Skin epidermis (tissue), 12 donors: Measurements from ENCODE around the gene FAM131C.
"Not testable (repeated sequence)": the region's sequence is repeated elsewhere in the genome, so short reads cannot be mapped to it uniquely, and the experiment has no call there.

Experiments used
- H3K27ac ChIP-seq, 21 experiments: fragments of 200-600 bp; sonication (generic) in 11 of 21; one replicate each; pipeline ENCODE4 v1.5.0; 2020; ENCODE audit warnings: mild to moderate bottlenecking in 3 of 21, inconsistent platforms in 2 of 21, moderate library complexity in 2 of 21
- H3K4me3 ChIP-seq, 7 experiments: fragments of 200-600 bp; sonication (generic) in 2 of 7; one replicate each; pipeline ENCODE4 v1.5.0; 2020; ENCODE audit warnings: inconsistent platforms in 2 of 7, mild to moderate bottlenecking in 2 of 7, moderate library complexity in 1 of 7

FAM131C gene

DNA sequence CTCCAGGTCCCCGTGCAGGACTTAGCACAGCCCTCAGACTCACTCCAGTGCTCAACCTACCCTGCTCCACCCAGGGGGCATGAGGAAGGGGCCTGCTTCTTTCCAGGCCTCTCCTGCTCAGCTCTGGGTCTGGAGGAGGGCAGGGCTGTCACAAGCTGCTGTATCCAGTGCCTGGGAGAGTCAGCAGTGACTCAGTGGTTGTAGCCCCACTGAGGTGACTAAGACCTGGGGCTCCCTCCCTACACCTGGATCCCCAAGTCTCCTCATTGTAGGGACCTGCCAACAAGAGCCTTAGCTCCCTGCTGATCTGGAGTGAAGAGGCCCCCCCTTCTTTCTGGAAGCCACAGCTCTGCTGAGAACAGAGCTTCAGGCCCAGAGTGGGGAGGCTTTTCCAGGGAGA, 36.1 kb upstream of the FAM131C start:
- H3K27ac ChIP-seq: no peak overlapping the region
- H3K4me3 ChIP-seq: no peak overlapping the region

DNA sequence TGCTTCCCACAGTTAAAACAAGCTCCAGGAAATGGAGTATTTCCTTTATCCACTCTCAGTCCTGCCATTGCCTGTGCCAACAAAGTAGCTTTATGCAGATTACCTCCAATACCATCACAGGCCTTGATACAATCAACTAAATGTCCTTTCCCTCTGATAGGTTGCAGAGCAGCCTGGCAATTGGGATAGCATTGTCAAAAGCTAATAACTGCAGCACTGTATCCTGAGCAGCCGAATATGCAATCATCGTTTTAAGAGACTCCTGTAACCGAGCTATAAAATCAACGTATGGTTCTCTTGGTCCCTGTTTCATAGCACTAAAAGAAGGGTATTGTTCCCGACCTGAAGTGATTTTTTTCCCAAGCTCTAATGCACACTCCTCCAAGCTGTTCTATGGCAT, 33.6 kb upstream of the FAM131C start:
- not testable (repeated sequence) for H3K4me3 ChIP-seq, H3K27ac ChIP-seq

DNA sequence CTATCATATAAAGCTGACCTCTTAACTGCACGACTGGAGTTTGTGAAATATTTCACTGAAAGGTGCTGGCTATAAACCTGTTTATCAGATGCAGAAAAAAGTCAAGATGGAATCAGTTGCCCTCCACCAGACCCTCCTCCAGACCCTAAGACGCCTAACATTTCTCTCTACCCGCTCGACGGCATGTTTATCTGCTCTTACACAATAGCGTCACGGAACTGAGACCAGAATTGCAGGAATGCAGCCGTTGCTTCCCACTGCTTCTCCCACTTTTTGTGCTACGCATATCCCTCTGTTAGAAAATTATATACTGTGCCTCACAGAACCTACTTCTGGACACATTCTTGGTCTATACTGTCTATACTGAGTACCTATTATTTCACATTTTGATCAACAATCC, 28.2 kb upstream of the FAM131C start:
- Histone ChIP-seq H3K27ac (no peak overlapping the region), H3K4me3 (no peak overlapping the region)

GRCh38 chr1:16099412-16099811, 26.0 kb upstream of the FAM131C start:
- no peak overlapping the region for H3K4me3 ChIP-seq
- no peak overlapping the region for H3K27ac ChIP-seq

- no peak overlapping the region for H3K4me3 ChIP-seq
- no peak overlapping the region for H3K27ac ChIP-seq
These were observed 22.0 kb upstream of the FAM131C start for GRCh38 chr1:16095447-16095846.

- Histone ChIP-seq H3K4me3 (no peak overlapping the region), H3K27ac (no peak overlapping the region)
These were observed 21.2 kb upstream of the FAM131C start for GRCh38 chr1:16094453-16095158.

- no peak overlapping the region for H3K27ac ChIP-seq
- H3K4me3 ChIP-seq: no peak overlapping the region
These were observed 20.2 kb upstream of the FAM131C start for GRCh38 chr1:16093611-16094010.

GRCh38 chr1:16092923-16093511, 19.6 kb upstream of the FAM131C start:
- no peak overlapping the region for H3K4me3 ChIP-seq

GRCh38 chr1:16092097-16092922, 18.9 kb upstream of the FAM131C start:
- H3K4me3 ChIP-seq: no peak overlapping the region
- peak overlapping the region in 12 of 21 experiments; percentile 30 to 81 (median 58) for H3K27ac ChIP-seq

More at GRCh38 chr1:16092923-16093511, 19.6 kb upstream of the FAM131C start:
- H3K27ac ChIP-seq: peak overlapping the region in 5 of 21 experiments; percentile 10 to 81 (median 52)

GRCh38 chr1:16091296-16091695, 17.8 kb upstream of the FAM131C start:
- Histone ChIP-seq H3K4me3 (no peak overlapping the region), H3K27ac (peak overlapping the region in 14 of 21 experiments; percentile 30 to 81 (median 58))

DNA sequence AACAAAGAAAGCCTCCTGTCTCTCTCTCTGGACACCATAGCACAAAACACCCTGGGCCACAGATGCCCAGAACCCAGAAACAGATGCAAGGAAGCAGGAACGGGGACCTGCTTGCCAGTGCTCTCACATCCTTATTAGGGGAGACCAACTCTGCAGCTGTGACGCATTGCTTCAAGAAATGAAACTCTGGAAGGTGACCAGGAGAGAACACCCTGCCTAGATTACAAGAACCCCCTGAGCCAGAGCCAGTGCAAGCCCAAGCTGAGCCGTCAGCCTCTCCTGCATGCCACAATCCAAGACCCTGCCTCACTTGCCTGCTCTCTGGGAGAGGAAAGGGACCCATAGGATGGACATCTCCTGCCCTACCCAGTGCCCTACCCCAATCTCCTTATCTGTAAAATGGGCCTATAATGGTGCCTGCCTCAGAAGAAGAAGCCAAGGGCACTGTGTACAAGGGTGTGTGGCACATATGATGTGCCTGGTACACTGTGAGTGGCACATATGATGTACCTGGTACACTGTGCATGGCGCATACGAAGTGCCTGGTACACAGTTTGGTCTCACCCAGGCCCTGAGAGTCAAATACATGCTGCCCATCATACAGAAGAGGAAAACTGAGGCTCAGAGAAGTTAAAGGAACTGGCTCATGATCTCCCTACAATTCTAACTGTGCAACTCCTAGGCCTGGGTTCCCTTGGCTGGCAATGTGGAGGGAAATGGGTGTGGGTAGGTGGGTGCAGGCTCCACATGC, 16.8 kb upstream of the FAM131C start:
- no peak overlapping the region for H3K4me3 ChIP-seq
- peak overlapping the region in 2 of 21 experiments; percentile 35 to 39 for H3K27ac ChIP-seq

- no peak overlapping the region for H3K4me3 ChIP-seq
- peak overlapping the region in 4 of 21 experiments; percentile 0 to 54 (median 27) for H3K27ac ChIP-seq
These were observed 15.5 kb upstream of the FAM131C start for GRCh38 chr1:16088996-16089395.

- H3K4me3 ChIP-seq: no peak overlapping the region
- peak overlapping the region in 8 of 21 experiments; percentile 0 to 54 (median 18) for H3K27ac ChIP-seq
These were observed 15.0 kb upstream of the FAM131C start for GRCh38 chr1:16088351-16088911.

DNA sequence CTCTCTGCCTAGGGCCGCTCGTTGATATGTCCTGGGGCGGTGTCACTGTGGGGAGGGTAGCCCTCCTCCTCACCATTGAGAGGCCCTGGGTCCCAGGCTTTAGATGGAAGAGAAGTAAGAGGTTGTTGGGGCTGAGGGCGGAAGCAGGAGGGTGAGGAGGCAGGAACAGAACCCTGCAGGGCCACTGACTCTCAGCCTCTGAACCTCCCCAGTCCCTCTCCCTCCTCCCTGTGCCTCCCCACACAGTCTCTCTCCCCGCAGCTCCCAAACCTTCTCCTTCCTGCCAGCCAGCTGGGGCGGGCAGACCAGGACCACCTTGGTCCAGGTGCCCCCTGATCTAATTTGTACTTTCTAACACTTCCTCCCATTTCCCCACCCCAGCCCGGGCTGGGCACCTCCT, 14.3 kb upstream of the FAM131C start:
- Histone ChIP-seq H3K27ac (peak overlapping the region in 2 of 21 experiments; percentile 6 to 46), H3K4me3 (no peak overlapping the region)

DNA sequence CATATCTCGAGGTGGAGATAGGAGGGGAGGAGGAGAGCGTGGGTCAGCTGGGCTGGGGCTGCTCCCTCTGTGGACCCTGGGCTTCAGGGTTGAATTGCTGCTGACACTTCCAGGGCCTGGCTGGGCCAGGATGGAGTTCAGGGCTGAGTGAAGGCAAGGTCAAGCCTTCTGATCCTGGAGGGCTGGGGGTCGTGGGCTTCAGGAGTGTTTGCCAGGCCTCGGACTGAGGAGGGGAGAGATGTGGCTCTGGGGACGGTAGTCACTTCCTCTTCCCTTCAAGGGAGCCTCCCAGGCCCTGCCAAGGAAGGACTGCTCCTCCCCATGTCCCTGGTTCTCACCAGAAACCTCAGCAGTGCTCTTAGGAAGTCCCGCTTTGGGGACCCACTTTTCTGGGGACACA, 12.1 kb upstream of the FAM131C start:
- H3K4me3 ChIP-seq: no peak overlapping the region
- no peak overlapping the region for H3K27ac ChIP-seq

- no peak overlapping the region for H3K27ac ChIP-seq
These were observed 10.0 kb upstream of the FAM131C start for GRCh38 chr1:16083486-16083885.

GRCh38 chr1:16082283-16083038, 9.0 kb upstream of the FAM131C start:
- Histone ChIP-seq H3K4me3 (no peak overlapping the region), H3K27ac (no peak overlapping the region)

More at GRCh38 chr1:16083486-16083885, 10.0 kb upstream of the FAM131C start:
- no peak overlapping the region for H3K4me3 ChIP-seq

DNA sequence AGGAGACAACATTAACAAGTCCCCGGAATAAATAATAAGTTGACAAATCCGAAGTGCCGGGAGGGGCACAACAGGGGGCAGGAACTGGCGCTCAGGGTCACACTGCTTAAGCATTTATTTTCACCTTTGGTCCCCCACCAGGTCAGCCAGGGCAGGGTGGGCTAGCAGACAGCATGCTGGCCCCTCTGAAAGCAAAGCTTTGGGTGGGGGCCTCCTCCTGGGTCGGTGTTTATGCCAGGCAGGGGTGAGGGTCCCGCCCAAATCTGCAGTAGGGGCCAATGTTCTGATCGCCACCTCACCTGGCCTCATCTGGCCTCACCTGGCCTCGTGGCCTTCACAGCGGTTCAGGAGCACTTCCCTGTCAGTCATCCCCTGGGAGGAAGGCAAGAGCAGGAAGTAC, 8.2 kb upstream of the FAM131C start:
- H3K27ac ChIP-seq: no peak overlapping the region

More for the DNA sequence above, 8.2 kb upstream of the FAM131C start:
- H3K4me3 ChIP-seq: no peak overlapping the region
